CD4-positive, alpha-beta memory T cell (primary cell): Measurements from ENCODE around the gene CLDN18. TPM values are rescaled to one million over a fixed set of nuclear protein-coding genes. Genes with fewer than 3 reads are reported as not detected.

Source experiments
- CTCF ChIA-PET: fragments of 350-600 bp; sonication (Branson Sonifier 250); formaldehyde crosslinking; loops from one replicate; lab custom pipeline; 2021; ENCODE audit warnings: inconsistent platforms; ENCODE audit not compliant: partially characterized antibody; lab: Charles Lee
- POLR2A ChIA-PET: fragments of 350-600 bp; sonication (Branson Sonifier 250); formaldehyde crosslinking; loops from one replicate; lab custom pipeline; 2021; ENCODE audit not compliant: partially characterized antibody; lab: Charles Lee
- DNase-seq, 5 donors: peaks; one replicate each; pipeline versions ENCODE4 v3.0.0 to v3.0.0-alpha.2; 2020 to 2022; ENCODE audit warnings: mixed read lengths in 1 of 5
- H3K27ac ChIP-seq: one replicate; pipeline ENCODE4 v1.7.0; 2013; ENCODE audit warnings: low read depth, low read length
- H3K27me3 ChIP-seq: 2 replicates; pipeline ENCODE4 v1.7.0; 2013; ENCODE audit warnings: mild to moderate bottlenecking, low read length, moderate library complexity; ENCODE audit not compliant: insufficient read depth
- H3K36me3 ChIP-seq: 2 replicates; pipeline ENCODE4 v1.7.0; 2013; ENCODE audit warnings: mild to moderate bottlenecking, low read length, moderate library complexity; ENCODE audit not compliant: insufficient read depth
- H3K4me1 ChIP-seq: 2 replicates; pipeline ENCODE4 v1.7.0; 2013; ENCODE audit warnings: mild to moderate bottlenecking, low read length, moderate library complexity; ENCODE audit not compliant: insufficient read depth
- H3K4me3 ChIP-seq, 2 donors: one replicate each; pipeline ENCODE4 v1.7.0; 2013; ENCODE audit warnings: low read length in 2 of 2, mild to moderate bottlenecking in 1 of 2
- H3K9me3 ChIP-seq, 2 donors: one replicate each; pipeline ENCODE4 v1.7.0; 2013; ENCODE audit warnings: low read length in 2 of 2, control low read depth in 1 of 2; ENCODE audit not compliant: control insufficient read depth in 1 of 2
- H3K27ac Mint-ChIP-seq, 7 donors: one replicate each; pipeline ENCODE4 v1.8.0; 2020 to 2021; ENCODE audit warnings: mixed read lengths in 7 of 7, mild to moderate bottlenecking in 6 of 7, inconsistent platforms in 3 of 7, moderate library complexity in 3 of 7
- H3K27me3 Mint-ChIP-seq, 2 donors: one replicate each; pipeline ENCODE4 v1.8.0; 2020 to 2021; ENCODE audit warnings: mixed read lengths in 2 of 2
- H3K36me3 Mint-ChIP-seq, 2 donors: one replicate each; pipeline ENCODE4 v1.8.0; 2020 to 2021; ENCODE audit warnings: mixed read lengths in 2 of 2, inconsistent platforms in 1 of 2, mild to moderate bottlenecking in 1 of 2
- H3K4me1 Mint-ChIP-seq, 4 donors: one replicate each; pipeline ENCODE4 v1.8.0; 2020 to 2021; ENCODE audit warnings: mixed read lengths in 4 of 4, mild to moderate bottlenecking in 1 of 4
- H3K4me3 Mint-ChIP-seq, 8 donors: one replicate each; pipeline ENCODE4 v1.8.0; 2020 to 2021; ENCODE audit warnings: mixed read lengths in 8 of 8, mild to moderate bottlenecking in 7 of 8, moderate library complexity in 6 of 8, inconsistent platforms in 3 of 8
- H3K9me3 Mint-ChIP-seq, 8 donors: one replicate each; pipeline ENCODE4 v1.8.0; 2020 to 2021; ENCODE audit warnings: mixed read lengths in 8 of 8, mild to moderate bottlenecking in 5 of 8, inconsistent platforms in 3 of 8, moderate library complexity in 1 of 8
- intact Hi-C: fragments of 100-400 bp; cut with micrococcal nuclease; formaldehyde crosslinking; loops from one replicate; pipeline ENCODE4 v1.15.1; 2023
- polyA plus RNA-seq, 2 donors: library from polyadenylated mRNA; unstranded; fragments of 300-500 nt; fragmentation: Illumina TruSeq; gene quantifications; one replicate each; pipeline ENCODE4 v1.2.3, GENCODE V29; 2021
- total RNA-seq, 2 experiments: library from RNA; stranded (reverse); gene quantifications; one replicate each; pipeline ENCODE4 v1.2.3, GENCODE V29; 2021

Gene CLDN18
- total and polyA plus RNA-seq, 4 experiments from 2014 or later, result not detected

- no peaks in the 10 kb centered on the region for H3K36me3 Mint-ChIP-seq
- ChIA-PET POLR2A (no interaction called here), CTCF (interaction anchor here (1.0 to 2.0 kb wide), 2 partner anchors 9 to 14 kb away, joined by 3 to 7 read pairs; no protein-coding TSS in a partner anchor)
- intact Hi-C loops, result no loop called here
- no peaks in the 10 kb centered on the region for H3K9me3 Mint-ChIP-seq
- Histone ChIP-seq H3K27ac (no peak overlapping the region), H3K9me3 (no peaks in the 10 kb centered on the region), H3K4me1 (no peaks in the 10 kb centered on the region), H3K4me3 (no peak overlapping the region), H3K27me3 (no peaks in the 10 kb centered on the region), H3K36me3 (no peaks in the 10 kb centered on the region)
- no peak overlapping the region for H3K27ac Mint-ChIP-seq
- no peaks in the 10 kb centered on the region for H3K4me1 Mint-ChIP-seq
- no peak for DNase-seq
- H3K27me3 Mint-ChIP-seq, result peaks cover 7 to 9% of the 10 kb centered on the region in 2 donors
- H3K4me3 Mint-ChIP-seq, result no peak overlapping the region
These were observed 28.9 kb downstream of the CLDN18 start for GRCh38 chr3:138038725-138039462.

DNA sequence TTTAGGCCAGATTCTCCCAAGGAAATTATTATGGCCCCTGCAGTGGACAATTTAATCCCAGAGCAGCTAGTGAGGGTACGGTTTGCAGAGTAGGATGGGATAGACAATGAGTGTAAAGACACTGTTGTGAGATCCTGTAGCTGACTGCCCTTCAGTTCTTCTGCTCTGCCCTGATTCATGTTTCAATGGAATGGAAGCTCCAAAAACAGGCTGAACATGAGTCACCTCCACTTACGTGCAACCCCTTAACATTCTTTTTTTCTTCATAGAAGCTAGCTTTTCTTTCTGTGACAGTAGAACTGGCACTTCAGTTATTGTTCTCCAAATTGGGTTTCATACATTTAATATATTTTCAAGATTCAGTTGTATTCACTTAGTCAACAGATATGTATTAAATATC lies 32.1 kb downstream of the CLDN18 start:
- CTCF ChIA-PET, result no interaction called here
- Histone ChIP-seq H3K36me3 (no peaks in the 10 kb centered on the region), H3K4me3 (no peak overlapping the region), H3K27me3 (no peaks in the 10 kb centered on the region), H3K27ac (no peak overlapping the region), H3K9me3 (no peaks in the 10 kb centered on the region), H3K4me1 (no peaks in the 10 kb centered on the region)
- POLR2A ChIA-PET, result no interaction called here
- Mint-ChIP-seq H3K27me3 (peaks cover 3 to 16% of the 10 kb centered on the region in 2 donors), H3K27ac (no peak overlapping the region), H3K4me3 (no peak overlapping the region), H3K36me3 (no peaks in the 10 kb centered on the region), H3K9me3 (peaks cover 0 to 3% (median 0%) of the 10 kb centered on the region in 8 donors), H3K4me1 (no peaks in the 10 kb centered on the region)
- DNase-seq, result no peak
- intact Hi-C loops, result no loop called here

- POLR2A ChIA-PET, result no interaction called here
- Histone ChIP-seq H3K36me3 (no peaks in the 10 kb centered on the region), H3K27ac (no peak overlapping the region), H3K27me3 (no peaks in the 10 kb centered on the region), H3K4me3 (no peak overlapping the region), H3K9me3 (no peaks in the 10 kb centered on the region), H3K4me1 (no peaks in the 10 kb centered on the region)
- Mint-ChIP-seq H3K4me3 (no peak overlapping the region), H3K27ac (no peak overlapping the region), H3K36me3 (no peaks in the 10 kb centered on the region), H3K4me1 (no peaks in the 10 kb centered on the region), H3K27me3 (peaks cover 1 to 17% of the 10 kb centered on the region in 2 donors), H3K9me3 (peaks cover 0 to 3% (median 0%) of the 10 kb centered on the region in 8 donors)
- CTCF ChIA-PET, result interaction anchor here (1.1 kb wide), 1 partner anchor 10 kb away, joined by 3 read pairs; no protein-coding TSS in a partner anchor
- DNase-seq, result no peak
- intact Hi-C loops, result no loop called here
These were observed 33.5 kb downstream of the CLDN18 start for GRCh38 chr3:138043266-138044029.

- POLR2A ChIA-PET, result no interaction called here
- H3K27me3 Mint-ChIP-seq, result peaks cover 3 to 17% of the 10 kb centered on the region in 2 donors
- DNase-seq, result no peak
- H3K4me1 ChIP-seq, result no peaks in the 10 kb centered on the region
- H3K4me3 Mint-ChIP-seq, result no peak overlapping the region
- CTCF ChIA-PET, result no interaction called here
- intact Hi-C loops, result no loop called here
- H3K36me3 Mint-ChIP-seq, result no peaks in the 10 kb centered on the region
- no peak overlapping the region for H3K27ac Mint-ChIP-seq
- H3K36me3 ChIP-seq, result no peaks in the 10 kb centered on the region
- H3K4me3 ChIP-seq, result no peak overlapping the region
- H3K4me1 Mint-ChIP-seq, result no peaks in the 10 kb centered on the region
- H3K27ac ChIP-seq, result no peak overlapping the region
- no peaks in the 10 kb centered on the region for H3K9me3 ChIP-seq
- H3K27me3 ChIP-seq, result no peaks in the 10 kb centered on the region
- H3K9me3 Mint-ChIP-seq, result peaks cover 0 to 3% (median 0%) of the 10 kb centered on the region in 8 donors
These were observed 36.1 kb downstream of the CLDN18 start for GRCh38 chr3:138046085-138046484.

- H3K27me3 ChIP-seq, result no peaks in the 10 kb centered on the region
- no peaks in the 10 kb centered on the region for H3K36me3 ChIP-seq
- no peak overlapping the region for H3K27ac ChIP-seq
- no peaks in the 10 kb centered on the region for H3K9me3 ChIP-seq
- H3K4me3 ChIP-seq, result no peak overlapping the region
- ChIA-PET CTCF (interaction anchor here (1.1 kb wide), 1 partner anchor 25 kb away, joined by 3 read pairs; no protein-coding TSS in a partner anchor), POLR2A (no interaction called here)
- Mint-ChIP-seq H3K36me3 (no peaks in the 10 kb centered on the region), H3K9me3 (peaks cover 0 to 3% (median 0%) of the 10 kb centered on the region in 8 donors), H3K27ac (no peak overlapping the region), H3K27me3 (peaks cover 3 to 17% of the 10 kb centered on the region in 2 donors), H3K4me3 (no peak overlapping the region), H3K4me1 (no peaks in the 10 kb centered on the region)
- DNase-seq, result no peak
- intact Hi-C loops, result no loop called here
- H3K4me1 ChIP-seq, result no peaks in the 10 kb centered on the region
These were observed 37.0 kb downstream of the CLDN18 start for GRCh38 chr3:138046955-138047354.

DNA sequence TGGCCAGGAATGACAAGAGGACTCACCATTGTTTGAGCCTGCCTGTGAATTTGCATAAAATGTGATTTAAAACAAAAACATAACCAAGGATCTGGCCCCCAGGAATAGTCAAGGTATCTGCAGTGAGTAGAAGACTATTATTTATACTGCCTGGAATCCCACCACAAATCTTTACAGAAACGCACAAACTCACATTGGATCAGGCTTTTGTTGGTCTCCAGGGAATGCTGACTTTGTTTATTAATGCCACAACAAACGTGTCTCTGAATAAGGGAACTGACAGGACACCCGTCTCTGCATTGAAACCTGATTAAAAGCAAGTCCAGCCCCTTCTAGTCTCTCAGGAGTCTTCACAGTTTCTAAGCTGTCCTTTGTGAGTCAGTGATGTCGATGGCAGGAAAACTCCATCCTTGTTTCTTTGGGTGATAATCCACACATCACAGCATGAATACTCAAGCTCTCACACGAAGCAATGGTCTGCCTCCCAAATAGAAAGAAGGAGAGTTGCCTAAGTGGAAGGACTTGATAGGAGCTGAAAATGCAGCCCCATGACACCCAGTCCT lies 37.7 kb downstream of the CLDN18 start:
- H3K36me3 ChIP-seq, result no peaks in the 10 kb centered on the region
- Mint-ChIP-seq H3K4me3 (no peak overlapping the region), H3K4me1 (no peaks in the 10 kb centered on the region), H3K27ac (no peak overlapping the region), H3K27me3 (peaks cover 6 to 17% of the 10 kb centered on the region in 2 donors), H3K36me3 (no peaks in the 10 kb centered on the region), H3K9me3 (peaks cover 0 to 3% (median 0%) of the 10 kb centered on the region in 8 donors)
- POLR2A ChIA-PET, result no interaction called here
- intact Hi-C loops, result no loop called here
- DNase-seq, result no peak
- CTCF ChIA-PET, result interaction anchor here (0.5 to 1.1 kb wide), 2 partner anchors 11 to 24 kb away, joined by 3 read pairs; no protein-coding TSS in a partner anchor
- H3K9me3 ChIP-seq, result no peaks in the 10 kb centered on the region
- H3K27me3 ChIP-seq, result no peaks in the 10 kb centered on the region
- H3K4me1 ChIP-seq, result no peaks in the 10 kb centered on the region
- no peak overlapping the region for H3K27ac ChIP-seq
- H3K4me3 ChIP-seq, result no peak overlapping the region
